NCI-H2171 treated with DMSO at 0.1 percent for 48 hours (cell line): ENCODE data around the gene TBC1D9B.
"Not testable (repeated sequence)": the region's sequence is repeated elsewhere in the genome, so short reads cannot be mapped to it uniquely, and the experiment has no call there.

ENCODE experiments used
- DNase-seq: peaks from one replicate; lab custom pipeline; 2025; lab: John Stamatoyannopoulos, UW

The TBC1D9B gene

GRCh38 chr5:179885491-179886090 is 22.1 kb downstream of the TBC1D9B start:
- DNase-seq: no peak

- DNase-seq: no peak
Observed at GRCh38 chr5:179883163-179883562, 24.5 kb downstream of the TBC1D9B start.

DNA sequence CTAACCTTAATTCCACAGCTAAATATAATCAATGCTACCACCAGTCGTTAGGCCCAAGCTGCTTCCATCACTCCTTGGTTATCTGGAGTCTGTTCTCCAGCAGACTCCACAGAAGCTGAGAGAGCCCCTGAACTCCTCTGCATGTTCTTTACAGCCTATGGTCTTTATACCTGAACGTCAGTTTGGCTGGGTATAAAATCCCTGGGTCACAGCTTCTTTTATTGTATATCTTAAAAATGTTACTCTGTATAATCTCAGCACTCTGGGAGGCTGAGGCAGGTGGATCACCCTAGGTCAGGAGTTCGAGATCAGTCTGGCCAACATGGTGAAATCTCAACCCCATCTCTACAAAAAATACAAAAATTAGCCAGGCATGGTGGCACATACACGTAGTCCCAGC is 25.4 kb downstream of the TBC1D9B start:
- no peak for DNase-seq

- no peak for DNase-seq
Observed at GRCh38 chr5:179880848-179881590, 26.7 kb downstream of the TBC1D9B start.

DNA sequence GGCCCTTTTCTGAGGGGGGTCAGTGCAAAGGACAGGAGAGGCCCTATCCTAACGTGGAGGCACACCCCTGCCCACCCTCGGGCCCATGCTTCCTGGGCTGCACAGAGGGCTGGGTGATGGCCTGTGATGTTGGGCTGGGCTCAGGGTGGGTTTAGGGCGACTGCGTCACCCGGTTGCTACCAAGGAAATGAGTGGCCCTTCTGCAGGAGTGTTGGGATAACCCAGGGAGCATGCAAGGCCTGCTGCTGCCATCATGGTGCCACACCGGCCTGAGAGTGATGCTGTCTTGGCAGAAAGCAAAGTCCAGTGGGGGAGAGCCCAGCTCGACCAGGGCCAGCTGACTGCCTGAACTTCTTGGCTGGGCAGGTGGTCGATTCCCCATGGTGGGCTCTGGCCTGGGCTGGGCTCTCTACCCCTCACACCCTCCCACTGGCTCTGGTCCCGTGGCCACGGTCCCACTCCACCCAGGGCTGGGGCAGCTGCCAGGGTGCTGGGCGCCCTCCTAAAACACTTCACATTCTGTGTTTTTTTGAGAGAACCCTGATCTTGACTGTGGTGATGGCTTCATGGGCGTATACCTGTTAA is 27.5 kb downstream of the TBC1D9B start:
- DNase-seq: no peak

DNA sequence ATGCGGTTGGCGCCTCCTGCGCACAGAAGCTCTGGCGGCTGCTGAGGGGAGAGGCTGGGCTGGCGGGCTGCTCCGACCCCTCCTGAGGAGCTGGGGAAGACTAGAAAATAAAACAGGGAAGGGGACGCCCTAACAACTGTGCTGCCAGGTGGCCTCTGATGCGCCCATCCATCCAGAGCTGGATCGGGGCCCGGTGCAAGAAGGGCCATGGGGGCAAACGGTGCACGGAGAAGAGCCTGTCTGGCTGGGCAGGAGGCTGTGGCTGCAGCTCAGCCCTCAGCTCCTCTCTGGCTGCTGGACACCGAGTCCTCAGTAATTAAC is 28.0 kb downstream of the TBC1D9B start:
- DNase-seq: no peak

GRCh38 chr5:179879003-179879689 is 28.6 kb downstream of the TBC1D9B start:
- DNase-seq: no peak

GRCh38 chr5:179878222-179879002 is 29.3 kb downstream of the TBC1D9B start:
- DNase-seq: no peak

DNA sequence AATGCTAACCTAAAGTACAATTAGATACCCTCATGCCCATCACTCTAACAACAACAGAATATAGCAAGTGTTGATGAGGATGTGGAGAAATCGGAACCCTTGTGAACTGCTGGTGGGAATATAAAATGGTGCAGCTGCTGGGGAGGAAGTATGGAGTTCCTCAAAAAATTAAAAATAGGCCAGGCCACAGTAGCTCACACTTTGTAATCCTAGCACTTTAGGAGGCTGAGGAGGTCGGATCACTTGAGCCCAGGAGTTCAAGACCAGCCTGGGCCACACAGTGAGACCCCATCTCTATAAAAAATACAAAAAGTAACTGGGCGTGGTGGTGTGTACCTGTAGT is 31.1 kb downstream of the TBC1D9B start:
- DNase-seq: no peak

GRCh38 chr5:179875741-179876609 is 31.7 kb downstream of the TBC1D9B start:
- no peak for DNase-seq

DNA sequence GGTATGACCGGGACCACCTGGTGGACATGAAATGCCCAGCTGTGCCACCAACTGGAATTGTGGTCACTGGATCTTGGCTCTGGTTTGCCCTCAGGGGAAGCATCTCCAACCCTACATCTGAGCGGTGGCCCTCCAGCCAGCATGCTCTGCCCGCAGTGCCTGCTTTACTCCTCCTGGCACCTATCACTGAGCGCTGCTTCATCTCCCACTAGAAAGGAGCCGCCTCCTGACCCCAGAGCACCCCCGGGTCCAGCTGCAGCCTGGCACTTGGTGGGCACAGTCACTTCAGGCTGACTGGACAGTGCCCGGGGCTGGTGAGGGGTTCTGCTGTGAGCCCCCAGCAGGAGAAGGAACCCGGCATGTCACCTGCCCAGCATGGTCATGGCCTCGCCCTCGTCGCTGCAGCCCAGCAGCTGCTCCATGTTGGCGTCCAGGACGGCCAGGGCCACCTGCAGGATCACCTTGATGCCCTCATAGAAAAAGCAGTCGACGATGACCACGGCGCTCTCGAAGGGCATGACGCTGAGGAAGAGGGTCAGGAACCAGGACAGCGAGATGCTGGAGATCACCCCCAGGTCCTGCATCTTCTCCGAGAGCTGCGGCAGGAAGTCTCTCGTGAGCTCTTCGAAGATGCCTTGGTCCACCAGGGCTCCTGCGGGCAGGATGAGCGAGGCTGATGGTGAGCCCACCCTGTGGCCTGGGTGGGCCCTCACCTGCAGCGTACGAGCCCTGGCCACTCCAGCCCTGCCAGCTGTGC is 33.0 kb downstream of the TBC1D9B start:
- DNase-seq: no peak

GRCh38 chr5:179874136-179874535 is 33.6 kb downstream of the TBC1D9B start:
- no peak for DNase-seq

DNA sequence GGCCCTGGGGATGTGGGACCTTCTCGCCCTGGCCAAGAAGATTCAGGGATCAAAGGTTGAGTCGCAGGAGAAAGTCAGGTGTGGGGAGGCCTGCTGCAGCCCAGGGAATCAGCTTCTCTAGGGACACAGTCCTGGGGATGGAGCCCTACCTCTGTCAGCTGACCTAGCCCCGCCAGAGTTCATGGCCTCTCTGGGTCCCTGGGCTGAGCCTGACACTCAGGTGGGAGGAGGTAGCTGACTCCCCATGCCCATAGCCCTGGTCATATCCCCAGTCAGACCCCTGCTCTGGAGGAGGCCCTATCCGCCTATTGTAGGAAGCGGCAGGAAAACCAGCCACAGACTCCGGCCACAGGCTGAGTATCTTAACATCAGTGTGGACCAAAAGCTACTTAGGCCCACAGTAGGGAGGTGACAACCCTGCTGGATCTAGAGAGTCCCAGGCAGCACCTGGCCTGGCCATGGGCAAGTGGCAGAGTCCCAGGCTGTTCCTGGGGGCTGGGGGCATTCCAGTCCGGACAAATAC is 34.0 kb downstream of the TBC1D9B start:
- DNase-seq: no peak

DNA sequence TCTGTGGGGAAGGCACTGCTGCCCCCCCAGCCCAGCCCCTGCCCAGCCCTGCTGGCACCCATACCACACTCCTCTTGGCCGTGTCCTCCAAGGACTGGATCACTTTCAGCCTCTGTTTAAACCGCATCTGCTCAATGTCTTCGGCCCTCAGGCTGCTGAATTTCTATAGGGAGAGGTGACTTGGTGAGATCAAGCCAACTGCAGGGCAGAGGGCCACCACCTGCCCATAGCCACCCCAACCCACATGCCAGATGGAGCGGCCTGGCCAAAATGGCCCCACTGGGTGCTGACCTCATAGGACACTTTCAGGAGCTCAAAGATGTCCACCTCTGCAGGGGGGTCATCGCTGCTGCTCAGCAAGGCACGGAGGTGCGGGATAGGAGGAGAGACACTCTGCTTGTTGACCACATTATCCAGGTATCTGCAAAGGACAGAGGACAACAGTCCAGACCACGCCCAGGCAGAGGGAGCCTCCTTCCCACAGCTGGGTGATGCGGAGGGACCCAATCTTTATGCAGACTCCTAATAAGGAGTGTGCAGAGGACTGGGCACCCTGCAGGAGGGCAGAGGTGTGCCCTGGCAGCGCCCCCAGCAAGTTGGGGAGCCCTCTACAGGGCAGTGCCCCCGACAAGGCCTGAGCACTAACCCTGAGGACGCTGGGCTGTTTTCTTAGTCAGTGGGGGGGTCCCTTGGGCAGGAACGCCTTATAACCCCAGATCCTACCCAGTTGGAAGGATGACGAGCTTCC is 34.7 kb downstream of the TBC1D9B start:
- DNase-seq: no peak

DNA sequence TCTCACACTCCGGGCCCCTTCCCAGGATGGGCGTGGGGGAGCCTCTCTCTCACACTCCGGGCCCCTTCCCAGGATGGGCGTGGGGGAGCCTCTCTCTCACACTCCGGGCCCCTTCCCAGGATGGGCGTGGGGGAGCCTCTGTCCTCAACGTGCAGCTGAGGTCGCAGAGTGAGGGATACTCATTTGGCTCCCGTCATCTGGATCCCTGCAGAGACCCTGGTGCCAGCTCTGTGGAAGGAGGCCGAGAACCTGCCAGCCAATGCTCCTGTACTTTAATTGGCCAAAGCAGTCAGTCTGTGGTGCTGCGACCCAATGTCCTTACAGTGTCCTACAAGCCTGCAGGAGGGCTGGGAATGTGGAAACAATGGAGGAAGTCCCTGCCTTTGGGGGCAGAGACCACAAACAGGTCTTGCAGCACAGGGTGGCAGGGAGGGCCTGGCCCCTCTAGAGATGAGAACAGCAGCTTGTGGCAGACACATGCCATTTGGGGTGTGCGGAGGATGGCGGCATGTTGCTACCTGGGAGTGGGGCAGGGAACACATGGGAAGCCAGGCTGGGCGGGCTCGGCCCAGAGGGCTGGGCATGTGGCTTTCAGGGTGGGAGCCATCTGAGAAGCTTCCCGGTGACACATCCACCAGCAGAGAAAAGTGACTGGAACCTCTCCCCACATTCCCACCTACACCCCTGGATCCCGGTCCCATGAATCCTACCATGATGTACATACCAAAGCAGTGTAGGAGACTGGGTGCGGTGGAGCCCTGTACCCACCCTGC is 35.5 kb downstream of the TBC1D9B start:
- no peak for DNase-seq

- not testable (repeated sequence) for DNase-seq
Observed at GRCh38 chr5:179871533-179871932, 36.2 kb downstream of the TBC1D9B start.

GRCh38 chr5:179870952-179871351 is 36.7 kb downstream of the TBC1D9B start:
- no peak for DNase-seq

DNA sequence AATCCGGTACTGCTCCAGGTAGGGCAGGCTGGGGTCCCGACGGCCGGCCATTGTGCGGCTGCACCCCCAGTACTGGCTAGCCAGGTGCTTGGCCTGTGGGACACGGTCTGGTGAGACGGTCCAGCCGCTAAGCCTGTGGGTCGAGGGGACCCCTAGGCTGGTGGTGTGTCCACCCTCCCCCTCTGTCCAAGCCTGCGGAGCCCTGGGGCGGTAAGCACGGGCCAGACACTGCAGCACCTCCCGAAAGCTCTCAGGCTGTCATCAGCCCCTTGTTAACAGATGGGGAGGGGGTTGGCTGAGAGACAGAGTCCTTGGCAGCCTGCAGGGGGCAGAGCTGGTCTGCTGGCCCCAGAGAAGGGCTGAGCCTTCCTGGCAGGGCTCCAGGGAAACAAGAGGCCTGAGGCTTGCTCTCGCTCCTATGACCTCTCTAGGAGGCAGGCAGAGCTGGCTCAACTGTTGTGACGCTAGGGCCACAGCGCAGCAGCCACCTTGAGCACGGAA is 37.2 kb downstream of the TBC1D9B start:
- DNase-seq: no peak
